NOMO-1 (cell line): ENCODE results near the gene MARCHF3.
"Not testable (repeated sequence)": the region's sequence is repeated elsewhere in the genome, so short reads cannot be mapped to it uniquely, and the experiment has no call there.

Experiments used
- DNase-seq, 2 experiments: peaks; one replicate each; lab custom pipeline; 2025; ENCODE audit not compliant: unreplicated experiment in 2 of 2; lab: John Stamatoyannopoulos, UW

The MARCHF3 gene

DNA sequence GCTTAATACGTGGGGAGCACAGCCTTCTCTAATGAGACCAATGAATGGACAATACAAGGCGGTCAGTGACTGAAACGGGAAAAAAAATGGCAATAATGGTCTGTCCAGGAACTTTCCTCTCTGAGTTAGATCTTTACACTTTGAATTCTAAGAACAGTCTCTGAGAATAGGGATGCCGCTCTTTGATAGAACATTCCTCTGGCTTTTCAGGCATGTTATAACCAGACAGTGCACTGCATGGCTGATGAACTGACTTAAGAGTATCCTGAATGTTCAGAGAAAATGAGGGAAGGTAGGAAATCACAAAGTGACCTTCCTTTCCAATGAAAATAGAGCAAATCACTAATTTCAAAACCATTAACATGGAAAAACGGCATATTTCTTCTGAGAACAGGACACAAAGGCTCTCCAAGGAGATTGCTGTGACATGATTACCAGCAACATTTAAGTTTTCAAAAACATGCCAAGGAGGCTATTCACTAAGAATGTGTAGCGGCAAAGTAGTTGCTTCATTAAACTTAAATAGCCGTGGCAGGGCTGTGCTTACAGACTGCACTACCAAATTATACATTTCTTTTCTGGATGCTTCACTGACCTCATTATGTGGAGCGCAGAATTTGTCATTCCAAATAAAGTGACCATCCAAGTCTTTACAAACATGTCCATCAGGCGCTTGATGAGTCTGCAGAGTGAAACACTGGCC, 105.9 kb downstream of the MARCHF3 start:
- no peak for DNase-seq

DNA sequence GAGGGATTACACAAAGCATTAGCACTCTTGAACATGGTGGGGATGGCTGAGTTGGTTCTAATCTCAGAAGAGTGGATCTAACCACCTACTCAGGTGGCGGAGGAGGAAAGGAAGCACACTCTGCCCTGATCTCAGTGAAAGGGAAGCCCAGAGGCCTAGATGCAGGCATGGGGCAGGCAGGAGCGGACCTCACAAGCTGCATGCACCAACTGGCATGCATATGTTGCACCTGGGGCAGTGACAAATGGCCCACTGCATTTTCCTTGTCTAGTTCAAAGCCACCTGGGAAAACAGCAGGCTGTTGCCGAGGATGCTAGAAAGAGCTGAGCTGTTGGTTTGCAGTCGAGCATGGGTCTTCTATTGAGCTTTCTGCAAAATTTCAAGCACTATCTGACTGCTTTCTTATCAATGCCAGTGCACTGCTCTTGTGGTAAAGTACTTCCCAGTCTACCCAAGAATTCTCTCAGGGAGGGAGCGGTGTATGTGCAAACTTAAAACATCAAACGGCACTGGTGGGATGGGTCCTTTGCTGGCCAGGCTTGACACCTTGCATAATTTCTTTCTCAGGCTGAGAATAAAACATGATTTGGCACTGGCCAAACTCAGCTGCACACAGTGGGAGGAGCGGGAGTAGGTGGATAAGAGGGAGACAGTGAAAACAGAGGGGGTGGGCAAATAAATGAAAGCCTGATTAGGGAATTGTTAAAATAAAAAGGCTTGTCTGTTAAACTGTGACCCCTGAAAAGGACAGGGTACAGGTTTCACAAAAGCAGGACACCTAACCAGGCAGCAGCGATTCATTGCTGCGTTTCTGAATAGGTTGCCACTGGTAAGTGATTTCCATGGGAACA, 108.9 kb downstream of the MARCHF3 start:
- no peak for DNase-seq

DNA sequence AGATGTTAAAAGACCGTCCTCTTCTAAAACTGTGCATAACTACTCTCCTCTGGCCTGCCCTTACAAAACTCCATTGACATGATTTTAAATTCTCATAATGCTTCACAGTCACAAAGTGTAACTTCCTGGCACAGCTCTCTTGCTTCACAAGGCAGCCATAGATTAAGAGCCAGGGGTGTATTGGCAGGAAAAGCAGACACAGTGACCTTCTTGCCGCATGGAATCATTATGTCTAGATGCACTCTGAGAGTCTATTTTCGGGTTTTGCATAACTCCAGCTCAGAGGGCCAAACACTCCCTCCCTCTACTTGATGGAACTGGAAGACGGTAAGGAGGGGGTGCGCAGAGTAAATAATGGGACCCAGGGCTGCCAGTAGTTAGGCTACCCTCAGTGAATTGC, 110.1 kb downstream of the MARCHF3 start:
- no peak for DNase-seq

DNA sequence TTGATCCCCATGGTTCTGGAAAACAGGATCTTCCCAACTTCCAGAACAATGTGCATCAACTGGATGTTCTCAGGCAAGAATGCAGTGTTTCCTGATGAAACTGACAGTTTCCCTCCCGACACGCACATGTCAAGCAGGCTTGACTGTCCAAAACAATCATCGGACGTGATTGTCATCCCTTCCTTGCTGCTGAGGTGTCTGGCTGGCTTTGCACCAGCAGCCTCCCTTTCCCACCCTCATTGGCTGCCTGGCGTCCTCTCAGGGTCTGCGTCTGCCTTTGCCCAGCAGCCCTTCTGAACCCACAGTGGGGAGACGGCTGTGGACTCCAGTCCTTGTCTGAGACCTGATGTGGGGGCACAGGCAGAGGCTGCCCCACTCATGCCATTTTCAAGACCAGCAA, 110.8 kb downstream of the MARCHF3 start:
- no peak for DNase-seq

DNA sequence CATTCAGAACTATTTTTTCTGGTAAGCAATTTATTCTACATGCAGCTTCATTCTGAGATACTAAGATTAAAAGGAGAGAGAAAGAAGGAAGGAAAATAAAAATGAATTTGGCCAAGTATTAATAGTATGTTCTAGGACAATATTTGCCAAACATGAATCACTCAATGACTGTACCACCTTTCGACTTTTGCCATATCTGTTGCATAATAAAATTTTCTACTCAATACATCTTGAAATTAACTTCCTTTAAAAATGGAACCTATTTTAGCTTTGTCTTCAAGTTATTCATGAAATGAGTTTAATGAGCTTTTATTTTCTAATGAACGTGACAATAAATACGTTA, 111.8 kb downstream of the MARCHF3 start:
- DNase-seq = peak in 1 of 2 experiments; percentile 21

DNA sequence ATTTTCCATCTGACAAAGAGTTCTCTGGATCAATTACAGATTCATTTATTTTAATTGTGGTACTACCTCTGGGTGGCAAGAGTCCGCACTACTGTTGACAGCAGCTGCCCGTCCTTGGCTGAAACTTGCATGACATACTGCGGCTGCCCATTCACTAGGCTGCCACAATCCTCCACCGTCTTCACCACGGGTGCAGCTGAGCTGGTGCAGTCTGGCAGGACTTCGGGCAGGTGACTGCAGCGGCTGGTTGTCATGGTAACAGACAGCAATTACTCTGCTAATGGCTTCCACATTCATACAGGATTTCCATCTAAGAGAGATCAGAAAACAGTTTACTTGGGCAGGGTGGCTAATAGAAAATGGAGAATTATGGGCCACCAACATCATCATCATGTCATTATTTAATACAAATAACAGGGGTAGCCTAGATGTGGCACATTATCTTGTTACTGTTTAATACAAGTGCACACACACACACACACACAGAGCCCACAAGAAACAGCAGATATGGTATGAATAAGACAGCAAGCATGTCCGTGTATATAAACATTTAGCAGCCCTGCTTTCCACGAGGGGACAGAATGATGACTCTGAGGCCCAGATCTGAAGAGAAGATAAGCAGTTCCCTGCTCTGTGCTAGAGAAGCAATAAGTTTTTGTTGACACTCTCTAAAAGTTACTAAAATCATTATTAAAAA, 112.3 kb downstream of the MARCHF3 start:
- no peak for DNase-seq

DNA sequence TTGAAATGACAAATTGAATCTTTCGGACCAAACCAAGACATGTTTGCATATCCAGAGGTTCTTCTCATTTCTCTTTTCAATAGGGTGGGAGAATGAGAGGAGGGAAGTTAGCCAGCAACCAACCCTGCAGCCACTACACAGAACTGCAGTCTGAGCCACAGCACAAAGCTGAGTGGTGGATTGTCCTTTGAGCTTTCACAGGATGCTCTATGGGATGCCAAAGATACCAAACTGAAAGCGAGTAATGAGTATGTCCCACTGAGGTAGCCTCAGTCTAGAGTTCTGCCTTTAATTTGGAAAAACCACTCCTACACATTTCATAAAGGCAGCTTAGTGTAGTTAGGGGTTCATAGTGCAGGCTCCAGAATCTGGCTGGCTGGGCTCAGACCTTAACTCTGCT, 114.9 kb downstream of the MARCHF3 start:
- DNase-seq = no peak

DNA sequence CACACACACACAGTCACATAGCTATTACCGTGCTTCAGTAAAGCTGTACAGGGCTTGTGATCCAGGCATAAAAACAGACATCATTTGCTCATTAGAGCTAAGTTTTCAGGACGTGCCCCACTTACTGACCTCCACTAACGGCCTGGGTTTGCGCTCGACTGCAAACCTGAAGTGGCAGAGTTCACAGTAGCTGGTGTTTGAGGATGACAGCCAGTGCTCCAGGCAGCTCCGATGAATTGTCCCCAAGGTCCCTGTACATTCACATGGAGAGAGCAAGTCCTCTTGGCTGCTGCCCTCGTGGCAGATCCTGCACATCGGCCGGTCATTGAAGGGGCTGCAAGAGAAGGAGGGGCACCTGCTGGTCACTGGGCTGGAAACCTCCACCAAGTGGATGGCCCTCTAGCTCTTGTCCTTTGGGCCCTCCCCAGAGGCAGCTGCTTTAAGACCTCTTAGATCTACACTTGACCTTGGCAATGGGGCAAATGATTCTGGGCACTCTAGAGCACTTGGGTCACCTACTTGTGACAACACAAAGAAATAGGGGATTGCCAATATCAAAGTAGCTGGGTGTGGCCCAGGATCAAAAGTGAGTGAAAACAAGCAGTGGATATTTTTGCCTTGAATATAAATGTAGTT, 115.4 kb downstream of the MARCHF3 start:
- no peak for DNase-seq

DNA sequence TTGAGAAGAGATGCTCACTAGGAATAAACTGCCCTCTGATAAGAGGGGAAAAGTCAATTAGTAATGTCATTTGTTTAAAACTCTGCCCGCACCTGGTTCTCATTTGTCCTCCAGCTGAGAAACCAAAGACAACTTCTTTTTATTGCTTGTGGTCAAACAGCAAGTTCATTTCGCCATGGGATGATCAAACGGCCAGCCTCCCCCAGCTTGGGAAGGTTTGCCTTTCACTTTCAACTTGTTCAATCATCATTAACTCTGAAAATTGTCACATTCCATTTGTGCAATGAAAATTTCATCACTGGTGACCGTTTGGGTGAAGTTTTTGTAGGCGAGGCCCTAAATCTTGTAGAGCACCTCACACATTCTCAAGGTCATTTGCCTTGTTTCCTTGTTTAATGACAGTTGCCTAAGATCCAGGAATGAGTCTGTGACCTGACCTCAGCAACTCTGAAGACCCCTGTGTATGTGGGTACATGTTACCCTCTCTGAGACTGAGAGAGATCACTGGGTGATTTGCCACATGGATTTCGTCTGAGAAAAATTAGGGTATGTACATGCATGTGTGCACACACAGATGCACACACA, 117.7 kb downstream of the MARCHF3 start:
- DNase-seq = peak; percentile 88 to 98

DNA sequence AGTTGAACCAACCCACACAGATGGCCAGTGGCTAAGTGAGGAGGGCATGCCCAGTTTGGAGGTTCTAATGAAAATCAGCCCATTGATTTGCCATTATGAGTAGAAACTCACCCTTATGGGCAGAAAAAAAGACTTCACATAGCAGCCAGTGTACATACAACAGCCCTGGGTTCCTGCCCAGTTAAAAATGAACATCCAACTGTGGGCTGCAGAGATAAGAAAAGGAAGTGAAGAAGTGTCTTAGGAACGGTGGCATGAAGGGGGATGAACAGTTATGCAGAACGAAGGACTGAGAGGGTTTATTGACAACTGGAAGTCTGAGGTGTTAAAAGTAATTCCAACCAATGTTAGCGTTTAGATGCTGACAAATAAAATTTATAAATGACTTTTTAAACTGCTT, 118.4 kb downstream of the MARCHF3 start:
- DNase-seq = peak in 1 of 2 experiments; percentile 22

DNA sequence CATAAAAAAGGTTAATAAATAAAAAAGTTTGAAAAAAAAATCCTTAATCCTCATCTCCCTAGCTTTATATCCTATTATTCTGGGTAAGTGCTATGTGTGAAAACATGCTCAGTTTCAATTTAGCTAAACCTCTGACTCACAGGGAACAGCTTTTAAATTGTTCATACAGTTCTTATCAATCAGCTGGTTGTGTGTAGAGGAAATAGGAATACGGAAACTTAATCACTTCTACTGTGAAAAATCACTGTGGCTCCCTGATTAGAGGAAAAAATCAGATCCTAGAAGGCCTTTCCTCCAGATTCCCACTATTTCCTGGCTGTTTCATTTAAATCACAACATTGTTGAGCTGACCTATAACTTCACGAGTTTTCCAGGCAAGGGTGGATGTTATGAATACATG, 120.5 kb downstream of the MARCHF3 start:
- DNase-seq = no peak

DNA sequence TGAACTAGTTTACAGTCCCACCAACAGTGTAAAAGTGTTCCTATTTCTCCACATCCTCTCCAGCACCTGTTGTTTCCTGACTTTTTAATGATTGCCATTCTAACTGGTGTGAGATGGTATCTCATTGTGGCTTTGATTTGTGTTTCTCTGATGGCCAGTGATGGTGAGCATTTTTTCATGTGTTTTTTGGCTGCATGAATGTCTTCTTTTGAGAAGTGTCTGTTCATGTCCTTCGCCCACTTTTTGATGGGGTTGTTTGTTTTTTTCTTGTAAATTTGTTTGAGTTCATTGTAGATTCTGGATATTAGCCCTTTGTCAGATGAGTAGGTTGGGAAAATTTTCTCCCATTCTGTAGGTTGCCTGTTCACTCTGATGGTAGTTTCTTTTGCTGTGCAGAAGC, 126.0 kb downstream of the MARCHF3 start:
- not testable (repeated sequence) for DNase-seq

DNA sequence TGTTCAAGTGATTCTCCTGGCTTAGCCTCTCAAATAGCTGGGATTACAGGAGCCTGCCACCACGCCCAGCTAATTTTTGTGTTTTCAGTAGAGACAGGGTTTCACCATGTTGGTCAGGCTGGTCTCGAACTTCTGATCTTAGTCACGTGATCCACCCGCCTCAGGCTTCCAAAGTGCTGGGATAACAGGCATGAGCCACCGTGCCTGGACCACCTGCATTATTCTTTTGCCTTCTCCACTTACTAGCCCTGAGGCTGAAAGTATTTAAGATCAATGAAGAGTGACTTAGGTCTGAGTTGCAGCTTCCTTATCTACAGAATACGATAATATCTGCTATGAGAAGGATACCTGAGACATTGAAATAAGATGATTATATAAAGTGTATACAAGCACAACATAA, 129.6 kb downstream of the MARCHF3 start:
- DNase-seq = no peak

DNA sequence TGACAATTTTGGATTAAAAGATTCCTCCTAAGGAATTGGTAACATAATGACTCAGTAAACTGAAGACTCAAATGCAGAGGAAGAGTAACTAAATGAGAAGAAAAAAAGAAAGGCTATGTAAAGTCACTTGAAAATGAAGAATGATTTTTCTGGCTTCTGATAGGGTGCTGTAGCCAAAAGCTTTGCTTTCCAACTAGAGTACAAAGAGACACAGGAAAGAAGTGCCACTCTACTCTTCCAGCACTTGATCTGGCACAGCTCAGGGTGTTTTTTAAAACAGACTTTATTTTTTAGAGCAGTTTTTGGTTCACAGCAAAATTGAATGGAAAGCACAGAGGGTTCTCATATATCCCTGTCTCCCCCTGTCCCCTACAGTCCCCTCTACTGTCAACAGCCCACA, 130.9 kb downstream of the MARCHF3 start:
- DNase-seq = no peak

DNA sequence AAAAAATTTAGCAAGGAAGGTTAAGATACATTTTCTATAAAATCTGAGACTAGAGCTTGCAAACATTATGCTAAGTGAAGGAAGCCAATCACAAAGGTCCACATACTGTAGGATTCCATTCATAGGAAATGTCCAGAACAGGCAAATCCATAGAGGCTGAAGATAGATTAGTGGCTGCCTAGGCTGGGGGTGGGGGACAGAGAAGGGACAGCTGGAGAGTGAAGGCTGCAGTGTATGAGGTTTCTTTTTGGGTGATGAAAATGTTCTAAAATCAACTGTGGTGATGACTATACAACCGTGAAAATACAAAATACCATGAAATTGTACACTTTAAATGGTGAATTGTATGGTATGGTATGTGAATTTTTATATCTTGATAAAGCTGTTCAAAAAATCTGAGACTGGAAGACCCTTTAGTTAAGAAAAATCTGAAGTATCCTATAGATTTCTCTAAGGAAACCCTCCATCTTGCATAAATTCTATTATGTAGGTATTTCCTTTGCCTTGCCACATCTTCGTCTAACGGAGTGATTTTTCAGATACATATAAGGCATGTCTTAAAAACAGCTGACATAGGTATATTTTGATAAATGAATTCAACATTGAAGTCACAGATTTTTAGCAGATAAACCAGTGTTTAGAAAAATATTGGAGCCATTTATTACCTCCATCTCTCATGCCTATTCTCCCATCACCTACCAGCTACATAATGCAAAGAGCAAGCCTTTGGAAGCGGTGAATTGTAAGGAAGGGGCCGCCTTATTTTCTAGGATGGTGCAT, 132.3 kb downstream of the MARCHF3 start:
- no peak for DNase-seq

DNA sequence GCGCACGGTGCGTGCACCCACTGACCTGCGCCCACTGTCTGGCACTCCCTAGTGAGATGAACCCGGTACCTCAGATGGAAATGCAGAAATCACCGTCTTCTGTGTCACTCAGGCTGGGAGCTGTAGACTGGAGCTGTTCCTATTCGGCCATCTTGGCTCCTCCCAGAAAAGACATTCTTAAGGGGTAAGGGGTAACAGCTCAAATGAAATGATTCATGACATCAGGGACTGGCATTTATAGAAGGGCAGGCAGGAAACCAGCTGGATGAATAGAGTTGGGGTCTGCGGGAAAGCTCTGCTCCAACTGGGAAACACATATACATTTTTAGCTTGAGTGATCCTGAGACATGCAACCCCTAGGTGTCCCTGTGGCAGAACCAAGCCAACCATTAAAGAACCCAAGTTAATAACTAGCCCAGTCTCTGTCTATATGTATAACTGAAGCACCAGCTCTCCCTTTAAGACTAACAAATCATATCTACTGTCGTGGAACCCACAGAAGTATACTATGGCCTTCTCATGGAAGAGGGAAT, 134.1 kb downstream of the MARCHF3 start:
- no peak for DNase-seq

DNA sequence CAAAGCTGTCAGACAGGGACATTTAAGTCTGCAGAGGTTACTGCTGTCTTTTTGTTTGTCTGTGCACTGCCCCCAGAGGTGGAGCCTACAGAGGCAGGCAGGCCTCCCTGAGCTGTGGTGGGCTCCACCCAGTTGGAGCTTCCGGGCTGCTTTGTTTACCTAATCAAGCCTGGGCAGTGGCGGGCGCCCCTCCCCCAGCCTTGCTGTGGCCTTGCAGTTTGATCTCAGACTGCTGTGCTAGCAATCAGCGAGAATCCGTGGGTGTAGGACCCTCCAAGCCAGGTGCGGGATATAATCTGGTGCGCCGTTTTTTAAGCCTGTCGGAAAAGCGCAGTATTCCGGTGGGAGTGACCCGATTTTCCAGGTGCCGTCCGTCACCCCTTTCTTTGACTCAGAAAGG, 134.6 kb downstream of the MARCHF3 start:
- not testable (repeated sequence) for DNase-seq

DNA sequence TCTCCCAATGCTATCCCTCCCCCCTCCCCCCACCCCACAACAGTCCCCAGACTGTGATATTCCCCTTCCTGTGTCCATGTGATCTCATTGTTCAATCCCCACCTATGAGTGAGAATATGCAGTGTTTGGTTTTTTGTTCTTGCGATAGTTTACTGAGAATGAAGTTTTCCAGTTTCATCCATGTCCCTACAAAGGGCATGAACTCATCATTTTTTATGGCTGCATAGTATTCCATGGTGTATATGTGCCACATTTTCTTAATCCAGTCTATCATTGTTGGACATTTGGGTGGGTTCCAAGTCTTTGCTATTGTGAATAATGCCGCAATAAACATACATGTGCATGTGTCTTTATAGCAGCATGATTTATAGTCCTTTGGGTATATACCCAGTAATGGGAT, 139.9 kb downstream of the MARCHF3 start:
- DNase-seq = not testable (repeated sequence)

DNA sequence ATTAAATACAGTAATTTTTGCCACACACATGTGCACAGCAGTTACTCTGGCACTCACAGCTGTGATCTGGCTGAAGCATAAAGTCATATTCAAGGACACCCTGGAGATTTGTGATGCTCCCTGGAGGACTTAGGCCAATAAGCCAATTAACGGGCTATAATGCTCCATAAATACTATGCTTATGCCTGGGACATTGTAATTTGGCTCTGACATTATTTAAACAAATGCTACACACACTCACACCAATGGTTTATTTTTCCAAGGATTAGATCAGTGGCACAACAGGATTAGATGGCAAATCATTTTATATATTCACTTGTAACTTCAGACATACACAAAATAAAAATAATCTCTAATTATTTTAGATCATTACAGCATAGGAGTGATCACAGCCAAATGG, 142.2 kb downstream of the MARCHF3 start:
- DNase-seq = no peak

DNA sequence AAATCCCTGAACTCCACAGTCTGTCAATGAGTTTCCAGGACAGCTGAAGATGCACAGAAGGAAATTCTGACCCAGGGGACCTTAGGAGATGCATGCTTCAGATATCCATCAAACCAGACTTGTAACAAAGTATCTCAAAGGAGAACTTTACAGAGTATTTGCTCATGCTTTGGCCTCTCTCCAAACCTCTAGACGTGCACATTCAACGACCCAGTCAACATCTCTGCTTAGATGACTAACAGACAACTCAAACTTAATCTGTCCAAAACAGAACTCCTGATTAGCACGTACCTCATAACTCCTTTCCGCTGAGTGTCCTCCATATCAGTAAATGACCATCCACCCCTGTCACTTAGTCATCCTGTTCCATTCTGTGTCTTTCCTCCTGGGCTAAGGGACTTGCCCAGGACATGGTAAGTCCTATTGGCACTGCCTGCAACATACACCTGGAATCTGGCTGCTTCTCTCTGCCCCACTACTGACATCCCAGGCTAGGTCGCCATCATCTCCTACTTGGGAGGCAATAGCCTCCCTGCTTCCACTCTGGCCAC, 146.0 kb downstream of the MARCHF3 start:
- DNase-seq = no peak
